Erythroblast (primary cell): ENCODE measurements around the gene DLEU7.

ENCODE experiments used
- DNase-seq, 2 experiments: peaks; one replicate each; lab custom pipeline; 2025; lab: John Stamatoyannopoulos, UW
- GATA1 ChIP-seq: IDR thresholded peaks from 2 replicates; pipeline ENCODE4 v1.6.1; 2011; ENCODE audit warnings: low read depth, mild to moderate bottlenecking, control low read depth, low read length, moderate library complexity
- POLR2A ChIP-seq: IDR thresholded peaks from 2 replicates; pipeline ENCODE4 v1.6.1; 2011; ENCODE audit warnings: mild to moderate bottlenecking, low read length

The DLEU7 gene

GRCh38 chr13:50838031-50838430, 5.5 kb downstream of the DLEU7 start:
- DNase-seq, result no peak
- TF ChIP-seq GATA1 (no peak), POLR2A (no peak)

DNA sequence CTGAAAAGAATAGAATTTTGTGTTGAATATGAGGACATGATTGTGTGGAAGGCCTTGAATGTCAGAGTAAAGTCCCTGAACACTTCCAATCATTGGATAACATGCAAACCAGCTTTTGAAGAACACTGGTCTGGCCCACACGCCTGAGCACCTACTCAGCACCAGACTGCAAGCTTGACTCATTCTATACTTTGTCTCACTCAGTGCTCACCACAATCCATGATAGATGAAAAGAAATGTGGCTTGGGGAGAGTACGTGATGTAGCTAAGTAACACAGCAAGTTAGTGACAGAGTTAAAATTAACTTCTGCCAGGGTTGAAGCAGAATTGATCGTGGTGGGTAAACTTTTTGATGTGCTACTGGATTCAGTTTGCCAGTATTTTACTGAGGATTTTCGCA, 12.0 kb downstream of the DLEU7 start:
- DNase-seq, result no peak
- no peak for TF ChIP-seq GATA1
- no peak for TF ChIP-seq POLR2A

DNA sequence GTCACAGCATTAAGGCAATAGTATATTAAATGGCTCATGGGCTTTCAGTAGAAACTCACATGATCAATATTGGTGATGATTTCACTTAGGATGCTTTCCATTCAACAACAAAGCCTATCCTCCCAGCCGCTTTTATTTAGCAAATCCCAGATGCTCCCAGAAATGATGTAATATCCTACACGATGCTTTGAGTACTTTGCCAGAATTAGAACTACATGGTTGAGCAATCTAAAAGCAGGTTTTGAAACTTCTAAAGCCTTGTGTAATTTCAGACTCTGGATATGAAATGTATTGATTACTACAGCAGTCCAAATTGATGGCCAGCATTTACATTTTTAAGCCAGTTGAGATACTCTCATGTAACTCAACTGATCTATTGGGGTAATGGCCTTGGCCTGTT, 13.6 kb downstream of the DLEU7 start:
- DNase-seq, result no peak
- TF ChIP-seq GATA1 (no peak), POLR2A (no peak)

DNA sequence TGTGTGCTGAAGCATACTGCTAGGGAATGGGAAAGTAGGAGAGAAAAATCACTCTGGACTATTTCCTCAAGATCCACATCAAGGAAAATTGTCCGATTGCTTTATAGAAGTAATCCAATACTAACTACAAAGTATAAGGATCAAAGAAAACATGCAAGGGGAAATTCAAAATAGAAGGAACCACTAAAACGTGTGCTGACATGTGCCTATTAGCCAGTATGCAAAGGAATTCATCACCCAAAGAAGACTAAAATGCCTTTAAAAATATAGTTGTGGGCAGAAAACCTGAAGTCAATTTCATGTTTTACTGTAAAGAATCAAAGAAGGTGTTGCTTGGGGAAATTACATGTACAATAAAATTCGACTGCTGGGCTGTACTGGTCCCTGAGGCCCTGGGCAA, 14.3 kb downstream of the DLEU7 start:
- no peak for DNase-seq
- TF ChIP-seq GATA1, result no peak
- TF ChIP-seq POLR2A, result no peak

DNA sequence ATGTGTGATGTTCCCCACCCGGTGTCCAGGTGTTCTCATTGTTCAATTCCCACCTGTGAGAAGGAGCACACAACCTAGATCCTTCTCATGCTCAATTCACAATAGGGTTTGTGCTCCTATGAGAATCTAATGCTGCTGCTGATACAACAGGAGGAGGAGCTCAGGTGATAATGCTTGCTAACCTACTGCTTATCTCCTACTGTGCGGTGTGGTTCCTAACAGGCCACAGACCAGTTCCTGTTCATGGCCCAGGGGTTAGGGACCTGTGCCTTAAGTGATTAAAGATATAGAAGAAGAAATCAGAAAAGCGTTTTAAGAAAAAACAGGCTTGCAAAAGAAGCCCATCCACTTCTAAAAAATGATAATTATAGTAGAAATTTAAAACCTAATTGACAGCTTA, 17.5 kb downstream of the DLEU7 start:
- TF ChIP-seq POLR2A, result no peak
- no peak for TF ChIP-seq GATA1

DNA sequence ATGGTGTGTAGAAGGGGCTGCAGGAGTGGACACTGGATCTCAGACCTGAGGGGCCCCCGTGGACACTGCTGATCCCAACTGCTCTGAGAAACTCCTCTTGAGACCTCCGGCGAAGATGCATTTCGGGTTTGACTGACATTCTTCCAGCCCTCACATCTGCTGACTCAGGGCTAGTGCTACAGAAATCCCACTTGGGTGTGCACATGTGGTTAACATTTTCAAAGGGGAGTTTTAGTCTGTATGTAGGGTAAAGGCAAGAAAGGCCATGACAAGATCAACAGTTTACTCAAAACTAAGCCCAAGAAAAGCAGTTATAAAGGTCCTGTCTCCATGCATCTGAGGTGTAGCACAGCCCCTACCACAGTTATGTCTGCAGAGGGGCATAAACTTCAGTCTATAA, 31.2 kb downstream of the DLEU7 start:
- DNase-seq, result no peak
- TF ChIP-seq POLR2A (no peak), GATA1 (no peak)

More for the DNA sequence above, 17.5 kb downstream of the DLEU7 start:
- DNase-seq, result no peak

- TF ChIP-seq GATA1 (no peak), POLR2A (no peak)
Observed at GRCh38 chr13:50810998-50811397, 32.5 kb downstream of the DLEU7 start.

GRCh38 chr13:50810468-50810867, 33.0 kb downstream of the DLEU7 start:
- TF ChIP-seq GATA1 (no peak), POLR2A (no peak)
- no peak for DNase-seq

More at GRCh38 chr13:50810998-50811397, 32.5 kb downstream of the DLEU7 start:
- no peak for DNase-seq

DNA sequence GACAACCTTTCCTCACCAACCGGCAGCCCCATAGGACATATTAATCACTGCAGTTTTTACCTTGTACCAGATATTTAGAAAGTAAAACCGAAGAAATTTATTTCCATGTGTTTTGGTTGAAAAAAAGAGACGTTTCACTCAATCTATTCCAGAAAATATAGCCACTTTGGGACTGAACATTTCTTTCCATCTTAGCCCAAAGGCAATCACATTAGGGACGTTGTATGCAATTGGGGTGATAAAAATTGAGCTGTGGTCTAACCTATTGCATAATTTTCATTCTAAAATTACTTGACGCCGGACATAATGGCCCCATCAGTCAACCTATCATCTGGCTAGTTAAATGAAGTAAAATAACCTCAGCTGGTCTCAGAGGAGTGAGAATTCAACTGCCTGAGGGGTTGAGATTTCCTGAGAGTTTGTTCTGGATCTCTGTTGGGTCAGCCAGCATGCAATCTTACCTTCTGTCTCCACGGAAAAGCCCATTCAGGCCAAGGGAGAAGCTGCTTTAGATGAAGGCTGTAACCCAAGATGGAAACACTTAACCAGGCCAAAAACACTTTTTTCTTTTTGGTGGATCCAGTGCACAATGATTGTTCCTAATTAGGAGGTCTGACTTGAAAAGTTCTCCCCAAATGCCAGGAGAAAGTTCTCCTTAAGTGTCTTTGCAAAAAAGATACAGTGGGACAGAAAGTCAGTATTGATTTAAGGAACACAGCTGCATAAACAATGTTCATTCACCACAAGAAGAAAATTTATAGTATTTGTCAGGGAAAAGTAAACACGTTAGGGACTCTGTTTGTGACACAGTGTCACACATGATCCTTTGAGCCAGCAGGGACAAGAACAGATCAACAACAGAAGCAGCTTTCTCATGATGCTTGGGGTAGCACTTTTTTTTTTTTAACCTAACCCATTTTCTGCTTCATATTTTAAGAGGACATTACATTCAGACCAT, 34.1 kb downstream of the DLEU7 start:
- DNase-seq, result no peak
- no peak for TF ChIP-seq GATA1
- no peak for TF ChIP-seq POLR2A

DNA sequence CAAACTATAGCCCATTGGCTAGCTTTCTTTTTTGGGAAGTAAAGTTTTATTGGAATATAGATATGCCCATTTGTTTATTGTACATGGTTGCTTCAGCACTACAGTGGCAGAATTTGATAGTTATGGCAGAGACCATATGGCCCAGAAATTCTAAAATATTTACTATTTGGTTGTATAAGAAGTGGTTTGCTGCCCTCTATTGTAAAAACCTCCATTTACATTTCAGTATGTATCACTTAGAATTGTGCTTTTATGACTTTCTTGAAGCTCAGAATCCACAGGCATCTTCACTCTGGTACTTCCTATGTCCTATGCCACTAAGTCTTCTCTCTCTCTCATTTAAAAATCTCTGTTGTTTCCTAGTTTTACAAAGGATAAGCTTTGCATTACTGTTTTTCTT, 37.7 kb downstream of the DLEU7 start:
- no peak for TF ChIP-seq POLR2A
- TF ChIP-seq GATA1, result no peak
- DNase-seq, result peak in 1 of 2 experiments; percentile 5

DNA sequence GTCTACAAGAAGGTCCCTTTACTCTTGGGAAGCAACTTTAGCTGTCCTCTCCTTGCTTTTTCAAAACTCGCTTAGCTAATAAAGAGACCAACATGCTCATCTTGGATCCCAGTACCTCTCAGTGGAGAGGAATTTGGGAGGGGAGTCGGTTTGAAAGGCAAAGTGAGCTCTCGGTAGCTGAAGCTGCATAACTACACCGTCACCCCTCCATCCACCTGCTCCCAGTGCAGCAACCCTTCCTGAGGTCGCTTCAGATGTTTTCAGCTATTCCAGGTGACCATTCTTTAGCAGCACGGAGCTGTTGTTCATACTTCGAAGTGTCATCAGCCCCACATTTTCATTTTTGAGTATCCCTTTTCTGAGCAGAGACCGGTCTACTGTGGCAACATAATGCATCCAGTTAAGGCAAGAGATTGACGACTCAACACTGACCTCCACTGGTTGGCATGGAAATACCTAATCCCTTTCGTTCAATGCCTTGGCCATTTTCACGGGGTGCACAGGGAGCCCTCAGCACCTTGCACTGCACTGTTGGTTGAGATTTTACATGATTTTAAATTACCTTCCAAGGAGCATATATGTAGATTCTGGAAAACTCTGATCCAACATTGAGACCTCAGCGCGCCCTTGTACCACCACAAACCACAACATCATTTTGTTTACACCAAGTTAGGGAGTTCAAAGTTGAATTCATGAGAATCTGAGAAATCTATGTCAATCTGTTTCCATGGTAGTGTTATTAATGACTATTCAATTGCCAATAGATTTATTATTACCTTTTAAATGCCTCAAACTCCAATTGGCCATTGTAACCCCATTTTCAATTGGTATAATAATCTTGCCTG, 42.2 kb downstream of the DLEU7 start:
- TF ChIP-seq GATA1 (no peak), POLR2A (no peak)
- peak; percentile 70 to 82 for DNase-seq

- TF ChIP-seq GATA1, result no peak
- no peak for TF ChIP-seq POLR2A
- DNase-seq, result no peak
Observed at GRCh38 chr13:50800091-50800739, 43.3 kb downstream of the DLEU7 start.

DNA sequence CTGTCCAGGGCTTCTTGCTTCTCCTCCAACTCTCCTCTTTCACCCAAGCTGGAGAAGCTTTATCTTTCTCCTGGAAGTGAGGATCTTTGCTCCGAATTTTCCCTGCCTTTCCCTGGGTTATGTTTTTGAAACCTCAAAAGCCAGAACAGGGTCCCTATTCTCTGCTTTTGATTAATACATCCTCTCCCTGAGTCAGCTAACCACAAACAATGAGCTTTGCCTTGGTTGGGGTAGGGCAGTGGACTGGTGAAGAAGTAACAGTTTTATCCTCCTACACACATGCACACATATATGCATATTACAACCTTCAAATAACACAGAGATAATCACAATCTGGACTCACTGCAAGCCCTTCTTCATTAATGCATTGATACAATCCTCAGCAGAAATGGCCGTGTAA, 44.6 kb downstream of the DLEU7 start:
- TF ChIP-seq GATA1 (no peak), POLR2A (no peak)
- DNase-seq, result no peak

DNA sequence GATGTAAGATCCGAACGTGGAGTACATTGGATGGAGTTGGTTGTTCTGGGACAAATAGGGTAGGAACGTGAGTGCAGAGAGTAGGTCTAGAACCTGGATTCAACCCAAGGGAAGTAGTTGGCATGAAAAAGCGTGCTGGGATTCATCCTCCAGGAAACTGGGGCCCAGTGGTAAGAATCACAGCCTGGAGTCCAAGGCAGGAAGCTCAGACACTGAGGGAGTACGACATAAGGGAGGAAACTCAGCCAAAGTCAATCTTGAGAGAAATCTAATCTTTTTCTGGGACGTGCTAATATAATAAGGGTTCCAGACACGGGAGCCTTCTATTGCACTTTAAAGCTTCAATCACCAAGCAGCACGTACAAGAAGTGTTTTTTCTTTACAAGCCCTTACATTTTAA, 46.4 kb downstream of the DLEU7 start:
- TF ChIP-seq GATA1 (no peak), POLR2A (no peak)
- no peak for DNase-seq
